Measurements from ENCODE around the gene GAGE10.
A peak's percentile ranks its signal among the peaks of the same experiment; 100 is the strongest.

The GAGE10 gene

DNA sequence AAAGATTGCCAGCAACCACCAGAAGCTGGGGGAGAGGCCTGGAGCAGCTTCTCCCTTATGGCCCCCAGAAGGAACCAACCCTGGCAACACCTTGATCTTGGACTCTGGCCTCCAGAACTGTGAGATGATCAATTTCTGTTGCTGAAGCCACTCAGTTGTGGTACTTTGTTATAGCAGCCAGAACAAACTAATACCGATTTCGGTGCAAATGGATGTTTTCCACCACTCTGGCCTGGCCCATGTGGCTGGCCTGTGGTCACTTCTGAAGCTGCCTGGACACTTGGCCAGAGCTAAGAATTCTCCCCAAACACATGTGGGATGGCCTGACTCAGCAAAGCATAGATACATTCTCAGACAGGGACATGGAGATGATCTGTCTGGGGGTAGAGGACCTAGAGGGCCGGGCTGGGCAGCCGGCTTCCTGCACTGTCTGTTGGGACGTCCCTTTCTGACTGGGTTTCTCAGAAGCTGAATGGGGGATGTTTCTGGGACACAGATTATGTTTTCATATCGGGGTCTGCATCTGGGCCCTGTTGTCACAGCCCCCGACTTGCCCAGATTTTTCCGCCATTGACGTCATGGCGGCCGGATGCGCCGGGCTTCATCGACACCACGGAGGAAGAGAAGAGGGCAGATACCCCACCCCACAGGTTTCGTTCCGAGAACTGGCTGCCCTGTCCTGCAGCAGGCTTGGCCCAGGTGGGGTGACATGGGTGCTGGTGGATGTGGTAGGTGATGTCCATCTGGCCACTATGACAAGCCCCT is 43.0 kb upstream of the GAGE10 start:
- no peak for DNase-seq (ENCODE audit: low read depth)
- no peak overlapping the region for H3K4me3 ChIP-seq (ENCODE audit: control insufficient read depth, low read depth, low read length)
- TF ChIP-seq, protein P1, sequence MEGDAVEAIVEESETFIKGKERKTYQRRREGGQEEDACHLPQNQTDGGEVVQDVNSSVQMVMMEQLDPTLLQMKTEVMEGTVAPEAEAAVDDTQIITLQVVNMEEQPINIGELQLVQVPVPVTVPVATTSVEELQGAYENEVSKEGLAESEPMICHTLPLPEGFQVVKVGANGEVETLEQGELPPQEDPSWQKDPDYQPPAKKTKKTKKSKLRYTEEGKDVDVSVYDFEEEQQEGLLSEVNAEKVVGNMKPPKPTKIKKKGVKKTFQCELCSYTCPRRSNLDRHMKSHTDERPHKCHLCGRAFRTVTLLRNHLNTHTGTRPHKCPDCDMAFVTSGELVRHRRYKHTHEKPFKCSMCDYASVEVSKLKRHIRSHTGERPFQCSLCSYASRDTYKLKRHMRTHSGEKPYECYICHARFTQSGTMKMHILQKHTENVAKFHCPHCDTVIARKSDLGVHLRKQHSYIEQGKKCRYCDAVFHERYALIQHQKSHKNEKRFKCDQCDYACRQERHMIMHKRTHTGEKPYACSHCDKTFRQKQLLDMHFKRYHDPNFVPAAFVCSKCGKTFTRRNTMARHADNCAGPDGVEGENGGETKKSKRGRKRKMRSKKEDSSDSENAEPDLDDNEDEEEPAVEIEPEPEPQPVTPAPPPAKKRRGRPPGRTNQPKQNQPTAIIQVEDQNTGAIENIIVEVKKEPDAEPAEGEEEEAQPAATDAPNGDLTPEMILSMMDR (conservative IDR thresholded peaks at IDR 0.05; ENCODE audit: control insufficient read depth, insufficient read depth, low read depth, low read length) = no peak

DNA sequence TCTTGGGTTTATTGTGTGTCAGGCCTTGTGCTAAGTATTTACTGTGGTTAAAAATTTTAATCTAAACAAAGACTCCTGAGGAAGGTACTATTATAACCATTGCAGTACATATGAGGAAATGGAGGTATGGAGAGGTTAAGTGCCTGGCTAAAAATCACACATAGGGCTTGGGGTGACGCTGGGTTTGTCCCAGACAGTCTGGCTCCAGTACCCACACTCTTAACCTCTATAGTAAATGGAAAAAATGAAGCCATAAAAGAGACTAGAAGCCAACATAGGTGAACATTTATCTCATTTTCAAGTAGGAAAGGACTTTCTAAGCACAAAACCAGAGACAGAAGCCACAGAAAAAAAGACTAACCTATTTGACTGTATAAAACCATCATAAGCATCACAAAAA is 40.8 kb upstream of the GAGE10 start:
- H3K4me3 ChIP-seq (ENCODE audit: control insufficient read depth, low read depth, low read length) = no peak overlapping the region
- TF ChIP-seq, protein P1 (conservative IDR thresholded peaks at IDR 0.05; ENCODE audit: control insufficient read depth, insufficient read depth, low read depth, low read length) = no peak
- no peak for DNase-seq (ENCODE audit: low read depth)

GRCh38 chrX:49263631-49264030 is 39.8 kb upstream of the GAGE10 start:
- no peak overlapping the region for H3K4me3 ChIP-seq (ENCODE audit: control insufficient read depth, low read depth, low read length)
- no peak for DNase-seq (ENCODE audit: low read depth)
- TF ChIP-seq, protein P1 (conservative IDR thresholded peaks at IDR 0.05; ENCODE audit: control insufficient read depth, insufficient read depth, low read depth, low read length) = no peak

- no peak for DNase-seq (ENCODE audit: low read depth)
- TF ChIP-seq, protein P1 (conservative IDR thresholded peaks at IDR 0.05; ENCODE audit: control insufficient read depth, insufficient read depth, low read depth, low read length) = no peak
- no peak within 1 kb of the TSS for H3K4me3 ChIP-seq (ENCODE audit: control insufficient read depth, low read depth, low read length)
Measured at GRCh38 chrX:49264460-49264859, 39.0 kb upstream of the GAGE10 start, which contains the start of gene FOXP3. TSS of gene FOXP3 (minus strand) at chrX:49264710. CDS start at chrX:49258505, 6,205 bp downstream.

- DNase-seq (ENCODE audit: low read depth) = no peak
- TF ChIP-seq, protein P1 (conservative IDR thresholded peaks at IDR 0.05; ENCODE audit: control insufficient read depth, insufficient read depth, low read depth, low read length) = no peak
- no peak overlapping the region for H3K4me3 ChIP-seq (ENCODE audit: control insufficient read depth, low read depth, low read length)
Measured at GRCh38 chrX:49266523-49267445, 36.7 kb upstream of the GAGE10 start.

DNA sequence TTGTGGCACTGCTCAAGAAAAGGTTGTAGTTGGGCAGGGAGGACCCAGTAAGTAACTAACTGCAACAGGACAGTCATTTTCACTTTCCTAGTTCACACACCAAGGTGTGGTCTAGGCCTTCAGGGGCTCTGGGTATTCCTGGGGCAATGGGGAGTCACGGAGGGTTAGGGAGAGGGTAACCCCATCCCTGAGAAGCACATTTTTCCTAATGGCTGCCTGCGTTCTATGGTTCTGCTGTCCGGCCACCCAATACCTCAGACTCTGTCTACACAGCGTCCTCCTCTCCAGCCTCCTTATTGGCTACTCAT is 34.8 kb upstream of the GAGE10 start:
- H3K4me3 ChIP-seq (ENCODE audit: control insufficient read depth, low read depth, low read length) = peak overlapping the region; percentile 68
- TF ChIP-seq, protein P1 (conservative IDR thresholded peaks at IDR 0.05; ENCODE audit: control insufficient read depth, insufficient read depth, low read depth, low read length) = no peak
- no peak for DNase-seq (ENCODE audit: low read depth)

Measured in fibroblast of mammary gland (primary cell).